GM19455 (cell line): ENCODE data around the gene DMRTC1.
"Not testable (repeated sequence)": the region's sequence is repeated elsewhere in the genome, so short reads cannot be mapped to it uniquely, and the experiment has no call there.

Source experiments
- ATAC-seq: cut with Tn5 transposase; IDR thresholded peaks from one replicate; pipeline ENCODE4 v1.9.1; 2021; ENCODE audit not compliant: unreplicated experiment

The DMRTC1 gene

GRCh38 chrX:72943819-72944169 is at the start of gene DMRTC1:
TSS of gene DMRTC1 (minus strand) at chrX:72943837. CDS start at chrX:72875694, 68,143 bp downstream.
- peak; percentile 65 for ATAC-seq

- not testable (repeated sequence) for ATAC-seq
Measured at GRCh38 chrX:72980894-72981469, 37.3 kb upstream of the DMRTC1 start.

- not testable (repeated sequence) for ATAC-seq
Measured at GRCh38 chrX:72974885-72975284, 31.2 kb upstream of the DMRTC1 start.

GRCh38 chrX:72971859-72972258 is 28.2 kb upstream of the DMRTC1 start:
- ATAC-seq = not testable (repeated sequence)

GRCh38 chrX:72959971-72960370 is 16.3 kb upstream of the DMRTC1 start:
- ATAC-seq = not testable (repeated sequence)

GRCh38 chrX:72943035-72943818 is 410 bp downstream of the DMRTC1 start:
- ATAC-seq = peak; percentile 72

GRCh38 chrX:72942272-72942671 is 1.4 kb downstream of the DMRTC1 start:
- ATAC-seq = not testable (repeated sequence)

- not testable (repeated sequence) for ATAC-seq
Measured at GRCh38 chrX:72937906-72938305, 5.7 kb downstream of the DMRTC1 start, which contains the start of gene FAM236A. TSS of gene FAM236A (plus strand) at chrX:72938206. CDS start at chrX:72938263, 57 bp downstream.

- not testable (repeated sequence) for ATAC-seq
Measured at GRCh38 chrX:72936882-72937455, 6.7 kb downstream of the DMRTC1 start.

- not testable (repeated sequence) for ATAC-seq
Measured at GRCh38 chrX:72936455-72936854, 7.2 kb downstream of the DMRTC1 start.

GRCh38 chrX:72932283-72932682 is 11.4 kb downstream of the DMRTC1 start:
- ATAC-seq = not testable (repeated sequence)

- not testable (repeated sequence) for ATAC-seq
Measured at GRCh38 chrX:72916096-72916495, 27.5 kb downstream of the DMRTC1 start.

- ATAC-seq = not testable (repeated sequence)
Measured at GRCh38 chrX:72912315-72912714, 31.3 kb downstream of the DMRTC1 start, which contains the start of gene FAM236C. TSS of gene FAM236C (plus strand) at chrX:72912615. CDS start at chrX:72912715, 100 bp downstream.

GRCh38 chrX:72889740-72890139 is 53.9 kb downstream of the DMRTC1 start:
- ATAC-seq = not testable (repeated sequence)

GRCh38 chrX:72882898-72883297 is 60.7 kb downstream of the DMRTC1 start:
- not testable (repeated sequence) for ATAC-seq

- not testable (repeated sequence) for ATAC-seq
Measured at GRCh38 chrX:72837532-72837931, 106.1 kb downstream of the DMRTC1 start.

GRCh38 chrX:72830701-72831100 is 112.9 kb downstream of the DMRTC1 start:
- not testable (repeated sequence) for ATAC-seq
